HepG2 (cell line): Measurements from ENCODE around the gene RAD23A. TPM values are rescaled to one million over a fixed set of nuclear protein-coding genes. Genes with fewer than 3 reads are reported as not detected.

ENCODE experiments used
- DRAP1 ChIP-seq: IDR thresholded peaks from 2 replicates; pipeline ENCODE4 v1.6.1; 2016; ENCODE audit warnings: missing genetic modification reagents, missing compliant biosample characterization
- ELF3 ChIP-seq: IDR thresholded peaks from 2 replicates; pipeline ENCODE4 v1.6.1; 2016; ENCODE audit warnings: missing genetic modification reagents, missing compliant biosample characterization
- ETS1 ChIP-seq: sonication (generic); formaldehyde crosslinking; IDR thresholded peaks from 2 replicates; pipeline ENCODE4 v1.4.0; 2020; ENCODE audit warnings: missing genetic modification reagents
- HMGXB3 ChIP-seq: sonication (generic); formaldehyde crosslinking; IDR thresholded peaks from 2 replicates; pipeline ENCODE4 v1.4.0; 2020; ENCODE audit warnings: missing genetic modification reagents, borderline replicate concordance
- IRX3 ChIP-seq: sonication (generic); formaldehyde crosslinking; IDR thresholded peaks from 2 replicates; pipeline ENCODE4 v1.8.1; 2023; ENCODE audit warnings: mild to moderate bottlenecking, low read depth, missing genetic modification reagents, borderline replicate concordance
- ISX ChIP-seq: sonication (generic); formaldehyde crosslinking; conservative IDR thresholded peaks from 2 replicates; pipeline ENCODE4 v1.5.0; 2020; ENCODE audit warnings: missing genetic modification reagents
- KDM4B ChIP-seq: sonication (generic); formaldehyde crosslinking; IDR thresholded peaks from 2 replicates; pipeline ENCODE4 v1.4.0; 2020; ENCODE audit warnings: missing genetic modification reagents
- KMT2B ChIP-seq: IDR thresholded peaks from 2 replicates; pipeline ENCODE4 v1.6.1; 2016; ENCODE audit warnings: missing genetic modification reagents, missing compliant biosample characterization
- LCORL ChIP-seq, 2 experiments: fragments of 450-650 bp in 1 of 2; sonication (generic) in 1 of 2; formaldehyde crosslinking in 1 of 2; IDR thresholded peaks; 2 replicates each; pipeline versions ENCODE4 v1.5.0 to v1.6.1; 2017 to 2020; ENCODE audit warnings: antibody characterized with exemption in 1 of 2, missing genetic modification reagents in 1 of 2
- MEF2D ChIP-seq: sonication (generic); formaldehyde crosslinking; IDR thresholded peaks from 2 replicates; pipeline ENCODE4 v1.5.1; 2020; ENCODE audit warnings: mild to moderate bottlenecking, missing genetic modification reagents
- NR2F1 ChIP-seq, 2 experiments: fragments of 450-650 bp in 1 of 2; formaldehyde crosslinking in 1 of 2; IDR thresholded peaks; 2 replicates each; pipeline versions ENCODE4 v1.5.0 to v1.6.1; 2016 to 2020; ENCODE audit warnings: mild to moderate bottlenecking in 1 of 2, missing compliant biosample characterization in 1 of 2, missing genetic modification reagents in 1 of 2, moderate library complexity in 1 of 2
- PITX1 ChIP-seq: sonication (generic); formaldehyde crosslinking; IDR thresholded peaks from 2 replicates; pipeline ENCODE4 v1.5.1; 2020; ENCODE audit warnings: mild to moderate bottlenecking, missing genetic modification reagents
- POLR2AphosphoS2 ChIP-seq: IDR thresholded peaks from 2 replicates; pipeline ENCODE4 v1.6.1; 2011; ENCODE audit warnings: low read depth, low read length, improper control_type of control experiment
- SP140L ChIP-seq: sonication (generic); formaldehyde crosslinking; IDR thresholded peaks from 2 replicates; pipeline ENCODE4 v1.4.0; 2020; ENCODE audit warnings: missing genetic modification reagents, borderline replicate concordance
- SPEN ChIP-seq: sonication (generic); formaldehyde crosslinking; IDR thresholded peaks from 2 replicates; pipeline ENCODE4 v1.5.1; 2020; ENCODE audit warnings: low read depth, mild to moderate bottlenecking, missing genetic modification reagents
- TMF1 ChIP-seq: sonication (generic); formaldehyde crosslinking; IDR thresholded peaks from 2 replicates; pipeline ENCODE4 v1.8.1; 2022; ENCODE audit warnings: low read depth, missing genetic modification reagents
- ZFP90 ChIP-seq: sonication (generic); formaldehyde crosslinking; IDR thresholded peaks from 2 replicates; pipeline ENCODE4 v1.8.0; 2022; ENCODE audit warnings: missing genetic modification reagents, mild to moderate bottlenecking, inconsistent platforms, borderline replicate concordance
- ZNF138 ChIP-seq: sonication (generic); formaldehyde crosslinking; IDR thresholded peaks from 2 replicates; pipeline ENCODE4 v1.5.0; 2020; ENCODE audit warnings: mild to moderate bottlenecking, low read depth, missing genetic modification reagents
- ZNF205 ChIP-seq: IDR thresholded peaks from 2 replicates; pipeline ENCODE4 v1.6.1; 2018; ENCODE audit warnings: missing biosample characterization, missing genetic modification reagents
- ZNF589 ChIP-seq: sonication (generic); formaldehyde crosslinking; conservative IDR thresholded peaks from 2 replicates; pipeline ENCODE4 v1.8.0; 2022; ENCODE audit warnings: mild to moderate bottlenecking, moderate library complexity, missing genetic modification reagents
- ZNF75D ChIP-seq: sonication (generic); formaldehyde crosslinking; IDR thresholded peaks from 2 replicates; pipeline ENCODE4 v1.8.1; 2023; ENCODE audit warnings: missing genetic modification reagents, mild to moderate bottlenecking, borderline replicate concordance
- ZSCAN31 ChIP-seq: sonication (generic); formaldehyde crosslinking; IDR thresholded peaks from 2 replicates; pipeline ENCODE4 v1.5.0; 2020; ENCODE audit warnings: low read depth, mild to moderate bottlenecking, missing genetic modification reagents
- polyA plus RNA-seq, 8 experiments: library from polyadenylated mRNA; depleted of rRNA in 3 of 8; stranded (reverse) in 7 of 8; unstranded in 1 of 8; fragments of >200 nt; fragmentation: Illumina TruSeq in 4 of 8; extraction: Trizol in 4 of 8; gene quantifications; 2 replicates each; pipeline versions ENCODE4 v1.2.1 to v1.2.3, GENCODE V29; 2011 to 2016; ENCODE audit warnings: low read depth in 4 of 8, missing spikeins in 1 of 8, mixed read lengths in 1 of 8; ENCODE audit not compliant: insufficient read depth in 1 of 8
- total RNA-seq, 5 experiments: library from RNA; depleted of rRNA; stranded (reverse); fragments of >200 nt; fragmentation: Illumina TruSeq; extraction: Trizol; gene quantifications; 2 replicates each; pipeline ENCODE4 v1.2.3, GENCODE V29; 2016; ENCODE audit warnings: low read depth in 1 of 5
- TF ChIP-seq, protein P1 (sequence below): sonication (generic); formaldehyde crosslinking; IDR thresholded peaks from 2 replicates; pipeline ENCODE4 v1.4.0; 2020; ENCODE audit warnings: missing genetic modification reagents

Gene RAD23A
- total and polyA plus RNA-seq, 2 of the 13 experiments (the other 11 are each of a cell fraction or from before 2014, with no cell fraction given): 42.5 to 54.2 TPM

DNA sequence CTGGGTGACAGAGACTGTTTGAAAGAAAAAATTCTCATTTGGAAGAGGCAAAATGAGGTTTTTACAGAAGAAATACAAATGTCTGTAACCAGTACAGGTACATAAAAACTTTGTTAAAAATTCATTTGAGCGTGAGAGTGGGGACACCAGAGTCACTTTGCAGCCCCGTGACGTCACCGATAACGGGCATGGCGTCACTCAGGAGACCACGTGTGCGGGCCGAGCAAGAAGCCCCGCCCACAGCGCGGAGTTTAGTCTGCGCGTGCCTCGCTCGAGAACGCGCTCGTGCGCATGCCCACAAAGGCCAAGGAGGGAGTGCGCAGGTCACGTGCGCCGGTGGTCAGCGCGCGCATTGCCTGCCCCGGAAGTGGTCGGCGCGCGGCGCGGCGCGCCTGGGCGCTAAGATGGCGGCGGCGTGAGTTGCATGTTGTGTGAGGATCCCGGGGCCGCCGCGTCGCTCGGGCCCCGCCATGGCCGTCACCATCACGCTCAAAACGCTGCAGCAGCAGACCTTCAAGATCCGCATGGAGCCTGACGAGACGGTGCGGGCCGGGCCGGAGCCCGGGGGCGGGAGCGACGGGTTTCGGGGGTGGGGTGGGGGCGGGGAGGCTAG lies at the start of gene RAD23A (continued):
- TF ChIP-seq HMGXB3 (CRISPR knock-in tag): peak; percentile 70; the same call in 1 of the 2 replicates
- TF ChIP-seq POLR2AphosphoS2: peak; percentile 92
- TF ChIP-seq MEF2D (CRISPR knock-in tag): no peak; the same call in 1 of the 2 replicates
- 0 out of 4 replicates have a peak, but pooled peaks of 1 of the 2 experiments have one; percentile 45 for TF ChIP-seq NR2F1 (CRISPR knock-in tag; IDR thresholded peaks at IDR 0.05)
- TF ChIP-seq LCORL (IDR thresholded peaks at IDR 0.05): no peak
- peak; percentile 53; the same call in 1 of the 2 replicates for TF ChIP-seq LCORL (CRISPR knock-in tag; IDR thresholded peaks at IDR 0.05)
- no peak for TF ChIP-seq SP140L
- no peak; the same call in 1 of the 2 replicates for TF ChIP-seq KDM4B (CRISPR knock-in tag)
- no peak for TF ChIP-seq ZNF138 (CRISPR knock-in tag)
- TF ChIP-seq, protein P1, sequence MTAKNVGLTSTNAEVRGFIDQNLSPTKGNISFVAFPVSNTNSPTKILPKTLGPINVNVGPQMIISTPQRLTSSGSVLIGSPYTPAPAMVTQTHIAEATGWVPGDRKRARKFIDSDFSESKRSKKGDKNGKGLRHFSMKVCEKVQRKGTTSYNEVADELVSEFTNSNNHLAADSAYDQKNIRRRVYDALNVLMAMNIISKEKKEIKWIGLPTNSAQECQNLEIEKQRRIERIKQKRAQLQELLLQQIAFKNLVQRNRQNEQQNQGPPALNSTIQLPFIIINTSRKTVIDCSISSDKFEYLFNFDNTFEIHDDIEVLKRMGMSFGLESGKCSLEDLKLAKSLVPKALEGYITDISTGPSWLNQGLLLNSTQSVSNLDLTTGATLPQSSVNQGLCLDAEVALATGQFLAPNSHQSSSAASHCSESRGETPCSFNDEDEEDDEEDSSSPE: peak; percentile 96
- peak; percentile 79 for TF ChIP-seq ELF3
- TF ChIP-seq TMF1 (CRISPR knock-in tag): no peak
- TF ChIP-seq KMT2B (CRISPR knock-in tag): peak; percentile 68; the same call in 1 of the 2 replicates
- peak; percentile 55; the same call in 1 of the 2 replicates for TF ChIP-seq ZFP90 (CRISPR knock-in tag)
- no peak for TF ChIP-seq ETS1 (CRISPR knock-in tag)
- TF ChIP-seq DRAP1 (CRISPR knock-in tag): peak; percentile 66
- TF ChIP-seq ISX (CRISPR knock-in tag): no peak
- TF ChIP-seq PITX1 (CRISPR knock-in tag): peak; percentile 14; the same call in 1 of the 2 replicates
- peak; percentile 73; the same call in 1 of the 2 replicates for TF ChIP-seq ZNF205
- no peak for TF ChIP-seq ZNF589
- peak; percentile 78; the same call in 1 of the 2 replicates for TF ChIP-seq ZSCAN31 (CRISPR knock-in tag)
- no peak for TF ChIP-seq IRX3 (CRISPR knock-in tag)
- peak; percentile 83 for TF ChIP-seq SPEN (CRISPR knock-in tag)
- TF ChIP-seq ZNF75D (CRISPR knock-in tag): no peak
